ENCODE results near the gene FAM209B.
"Not testable (repeated sequence)": the region's sequence is repeated elsewhere in the genome, so short reads cannot be mapped to it uniquely, and the experiment has no call there.

FAM209B gene

GRCh38 chr20:56542489-56543030 lies 9.5 kb downstream of the FAM209B start:
- no peak for DNase-seq

- DNase-seq, result no peak
Observed at GRCh38 chr20:56551571-56551970, 18.5 kb downstream of the FAM209B start.

GRCh38 chr20:56552911-56553629 lies 20.0 kb downstream of the FAM209B start:
- no peak for DNase-seq

GRCh38 chr20:56554869-56555268 lies 21.8 kb downstream of the FAM209B start:
- DNase-seq, result peak; percentile 98

- no peak for DNase-seq
Observed at GRCh38 chr20:56558968-56559367, 25.9 kb downstream of the FAM209B start.

GRCh38 chr20:56564526-56564925 lies 31.5 kb downstream of the FAM209B start:
- not testable (repeated sequence) for DNase-seq

- no peak for DNase-seq
Observed at GRCh38 chr20:56565511-56565910, 32.5 kb downstream of the FAM209B start.

- peak; percentile 76 for DNase-seq
Observed at GRCh38 chr20:56566621-56567020, 33.6 kb downstream of the FAM209B start.

- DNase-seq, result no peak
Observed at GRCh38 chr20:56570832-56571231, 37.8 kb downstream of the FAM209B start.

GRCh38 chr20:56572172-56572571 lies 39.1 kb downstream of the FAM209B start:
- DNase-seq, result no peak

- DNase-seq, result no peak
Observed at GRCh38 chr20:56573986-56574385, 40.9 kb downstream of the FAM209B start.

- no peak for DNase-seq
Observed at GRCh38 chr20:56574531-56575142, 41.6 kb downstream of the FAM209B start.

- no peak for DNase-seq
Observed at GRCh38 chr20:56575157-56575556, 42.1 kb downstream of the FAM209B start.

GRCh38 chr20:56575961-56576360 lies 42.9 kb downstream of the FAM209B start:
- DNase-seq, result no peak

GRCh38 chr20:56579301-56579710 lies 46.3 kb downstream of the FAM209B start:
- no peak for DNase-seq

GRCh38 chr20:56580226-56580625 lies 47.2 kb downstream of the FAM209B start:
- no peak for DNase-seq

GRCh38 chr20:56581701-56582100 lies 48.7 kb downstream of the FAM209B start:
- DNase-seq, result no peak

GRCh38 chr20:56582542-56582941 lies 49.5 kb downstream of the FAM209B start:
- DNase-seq, result no peak

GRCh38 chr20:56584916-56585315 lies 51.9 kb downstream of the FAM209B start:
- no peak for DNase-seq

All from DMS153 (cell line).